Peyer's patch (tissue), 4 donors: Measurements from ENCODE around the gene MXD1.

Experiments used
- CTCF ChIP-seq, 6 experiments: fragments of 450-650 bp in 4 of 6; fragments of 200-600 bp in 2 of 6; sonication (generic) in 1 of 6; IDR thresholded peaks; one replicate each; pipeline ENCODE4 v1.5.1; 2017 to 2019; ENCODE audit warnings: antibody characterized with exemption in 6 of 6, mild to moderate bottlenecking in 3 of 6, moderate library complexity in 1 of 6
- POLR2A ChIP-seq, 2 donors: fragments of 450-650 bp; IDR thresholded peaks; one replicate each; pipeline ENCODE4 v1.5.1; 2017; ENCODE audit warnings: antibody characterized with exemption in 2 of 2, mild to moderate bottlenecking in 2 of 2, moderate library complexity in 2 of 2

GRCh38 chr2:69954084-69954483 lies 39.2 kb downstream of the MXD1 start:
- TF ChIP-seq CTCF (IDR thresholded peaks at IDR 0.05) (no peak), POLR2A (IDR thresholded peaks at IDR 0.05) (no peak)
